C1 segment of cervical spinal cord (tissue), 14 donors: ENCODE measurements around the gene THADA.

Experiments used
- DNase-seq, 14 donors: peaks; one replicate each; lab custom pipeline; 2025; lab: John Stamatoyannopoulos, UW

THADA gene

DNA sequence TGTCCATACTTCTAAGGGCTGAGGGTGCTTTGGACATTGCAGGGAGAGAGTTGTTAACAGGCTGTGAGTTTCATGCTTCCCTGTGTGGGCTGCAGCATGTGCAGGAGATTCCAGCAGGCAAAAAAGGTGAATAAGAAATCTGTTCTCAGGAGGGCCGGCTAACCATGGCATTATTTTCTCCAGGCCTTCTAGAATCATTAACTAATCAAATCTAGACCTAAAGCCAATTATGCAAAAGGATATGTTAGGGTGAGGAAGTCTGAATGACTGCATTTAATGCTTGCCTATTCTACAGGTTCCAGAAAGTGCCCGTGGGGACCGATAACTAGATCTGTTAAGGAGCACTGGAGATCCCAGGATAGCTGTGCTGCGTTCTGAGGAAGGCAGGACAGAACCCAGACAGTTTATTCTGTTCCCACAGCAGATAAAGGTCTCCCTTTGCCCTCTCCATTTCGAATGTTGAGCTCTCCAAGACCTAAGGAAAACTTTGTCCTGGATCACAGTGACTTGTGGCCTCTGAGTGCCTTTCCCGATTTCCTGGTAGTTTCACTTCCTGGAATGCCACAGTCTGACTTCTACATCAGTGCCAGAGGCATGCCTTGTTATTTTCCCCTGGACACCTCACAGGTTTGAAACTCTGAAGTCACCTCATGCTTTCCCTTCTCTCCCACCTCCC is 319.4 kb downstream of the THADA start:
- no peak for DNase-seq

DNA sequence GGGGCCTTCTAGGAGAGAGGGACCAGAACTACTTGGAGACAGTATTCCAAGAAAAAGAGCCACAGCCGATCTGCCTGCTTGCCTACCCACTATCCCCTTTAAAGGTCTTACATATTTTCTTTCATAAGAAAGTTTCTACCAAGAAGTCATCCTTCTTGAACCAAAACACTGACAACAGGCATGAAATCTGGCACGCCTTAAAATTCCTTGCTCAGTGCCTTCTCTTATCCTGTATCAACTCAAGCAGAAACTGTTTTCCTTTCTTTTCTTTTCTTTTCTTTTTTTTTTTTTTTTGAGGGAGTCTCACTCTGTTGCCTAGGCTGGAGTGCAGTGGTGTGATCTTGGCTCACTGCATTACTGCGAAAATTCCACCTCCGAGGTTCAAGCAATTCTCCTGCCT is 321.1 kb downstream of the THADA start:
- DNase-seq: no peak

DNA sequence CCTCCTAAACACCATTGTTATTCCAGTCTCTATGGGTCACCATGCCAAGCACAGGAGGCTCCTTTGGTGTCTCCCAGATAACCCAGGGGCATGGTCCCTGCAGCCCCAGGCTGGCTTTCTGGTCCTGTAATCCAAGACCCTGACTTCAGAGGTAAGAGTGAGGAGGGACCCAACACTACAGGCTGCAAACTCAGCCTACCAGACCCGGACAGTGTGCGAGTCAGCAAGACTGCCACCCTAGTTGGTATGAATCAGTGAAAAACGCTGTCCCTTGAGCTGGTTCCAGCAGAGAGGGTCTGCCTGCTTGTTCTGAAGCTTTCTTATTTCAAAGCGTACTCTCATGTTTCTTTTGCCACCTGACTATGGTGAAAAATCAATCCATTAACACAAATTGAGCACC is 321.8 kb downstream of the THADA start:
- DNase-seq: no peak

DNA sequence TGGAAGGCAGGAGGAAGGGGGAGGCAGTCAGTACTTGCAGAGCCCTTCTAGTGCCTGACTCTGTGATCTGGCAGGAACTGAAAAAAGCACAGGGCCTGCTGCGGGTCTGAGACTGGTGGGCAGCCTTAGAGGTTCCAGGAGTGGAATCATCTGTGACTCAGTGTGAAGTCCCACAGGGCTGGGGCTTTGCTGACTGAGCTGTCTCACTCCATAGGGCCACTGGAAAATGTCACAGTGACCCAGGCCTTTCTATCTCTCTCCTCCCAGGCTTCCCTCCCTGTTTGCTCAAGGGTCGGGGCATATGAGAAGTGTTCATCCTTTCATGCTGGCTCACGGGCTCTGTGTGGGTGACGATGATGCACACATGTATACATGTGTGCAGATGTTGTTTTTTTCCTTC is 322.3 kb downstream of the THADA start:
- DNase-seq: no peak

DNA sequence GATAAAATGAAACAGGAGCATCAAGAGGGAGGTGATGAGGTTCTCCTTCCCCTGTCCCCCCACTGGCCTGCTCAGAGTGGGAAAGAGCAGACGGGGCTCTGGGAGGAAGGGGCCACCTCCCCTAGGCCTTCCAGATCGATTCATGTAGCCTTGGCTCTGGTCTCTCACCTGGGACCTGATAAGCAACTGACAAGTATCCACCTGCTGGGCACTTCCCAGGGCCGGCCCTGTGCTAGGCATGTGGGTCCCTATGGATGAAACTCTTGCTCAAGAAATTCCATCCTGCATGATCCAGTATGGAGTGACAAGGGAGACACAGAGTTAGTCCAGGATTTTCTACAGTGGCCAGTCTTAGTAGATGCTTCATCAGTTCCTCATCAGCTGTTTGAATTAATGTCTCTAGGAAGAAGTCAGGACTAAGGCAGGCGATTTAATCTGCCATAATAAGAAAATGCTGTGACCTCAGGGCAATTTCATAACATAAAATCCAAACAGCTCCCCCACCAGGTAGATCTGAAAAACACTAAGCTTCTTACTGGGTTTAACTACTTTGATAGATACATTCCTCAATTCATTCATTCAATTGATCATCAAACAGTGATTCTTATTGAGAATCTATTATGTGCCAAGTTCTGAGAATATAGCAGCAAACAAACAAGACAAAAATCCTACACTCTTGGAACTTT is 324.8 kb downstream of the THADA start:
- no peak for DNase-seq

DNA sequence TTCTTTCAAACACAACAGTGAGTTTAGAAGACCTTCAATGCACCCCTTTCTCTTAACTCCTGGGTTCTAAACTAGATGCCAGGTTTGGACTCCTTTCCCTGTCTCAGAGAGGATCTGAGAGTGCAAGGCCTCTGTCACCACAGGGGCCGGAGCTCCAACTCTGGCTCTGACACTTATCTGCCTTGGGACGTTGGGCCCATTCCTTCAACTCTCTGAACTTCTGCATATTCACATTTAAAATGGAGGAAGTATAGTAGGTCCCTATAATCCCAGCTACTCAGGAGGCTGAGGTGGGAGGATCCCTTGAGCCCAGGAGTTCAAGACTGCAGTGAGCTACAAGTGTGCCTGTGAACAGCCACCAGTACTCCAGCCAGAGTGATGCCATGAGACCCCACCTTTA is 325.4 kb downstream of the THADA start:
- no peak for DNase-seq

DNA sequence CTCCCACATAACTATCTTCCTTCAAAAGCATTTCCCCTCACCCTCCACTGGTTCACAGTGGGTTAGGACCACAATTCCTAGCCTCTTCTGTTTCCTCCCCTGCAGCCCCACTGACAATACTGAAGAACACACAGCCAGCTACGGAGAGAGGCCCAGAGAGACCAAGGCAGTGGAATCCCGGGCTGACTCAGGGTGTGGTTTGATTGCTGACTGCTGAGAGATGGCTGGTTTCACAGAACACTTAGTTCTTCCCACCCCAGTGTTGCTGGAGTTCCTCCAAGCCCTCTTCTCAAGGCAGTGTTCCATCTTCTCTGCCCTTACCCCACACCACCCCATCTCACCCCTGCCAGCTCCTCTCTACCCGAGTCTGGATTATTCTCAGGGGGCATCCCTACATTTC is 326.1 kb downstream of the THADA start:
- peak in 1 of 14 donors; percentile 36 for DNase-seq

DNA sequence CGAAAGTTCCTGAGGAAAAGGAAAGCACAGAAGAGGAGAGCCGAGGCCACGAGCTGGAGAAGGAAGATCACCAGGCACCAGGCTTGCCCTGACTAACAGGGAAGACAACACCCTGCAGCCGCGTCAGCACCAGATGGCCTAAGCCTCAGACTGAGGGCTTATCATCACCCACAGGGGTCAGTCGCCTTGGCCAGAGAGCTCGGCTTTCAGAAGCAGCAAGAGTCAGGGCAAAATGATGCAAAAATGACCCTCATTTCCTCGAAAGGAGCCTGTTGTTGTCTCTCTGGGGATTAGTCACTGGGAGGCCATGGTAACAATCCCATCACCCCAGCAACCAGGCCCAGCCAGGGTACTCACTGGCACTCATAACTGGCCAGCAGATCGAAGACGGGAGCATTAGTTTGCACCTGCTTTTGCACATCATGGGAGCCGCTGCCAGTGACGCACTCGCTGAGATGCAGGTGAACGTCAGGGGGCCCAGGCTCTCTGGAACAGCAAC is 326.7 kb downstream of the THADA start:
- peak in 3 of 14 donors; percentile 24 to 71 (median 40) for DNase-seq

DNA sequence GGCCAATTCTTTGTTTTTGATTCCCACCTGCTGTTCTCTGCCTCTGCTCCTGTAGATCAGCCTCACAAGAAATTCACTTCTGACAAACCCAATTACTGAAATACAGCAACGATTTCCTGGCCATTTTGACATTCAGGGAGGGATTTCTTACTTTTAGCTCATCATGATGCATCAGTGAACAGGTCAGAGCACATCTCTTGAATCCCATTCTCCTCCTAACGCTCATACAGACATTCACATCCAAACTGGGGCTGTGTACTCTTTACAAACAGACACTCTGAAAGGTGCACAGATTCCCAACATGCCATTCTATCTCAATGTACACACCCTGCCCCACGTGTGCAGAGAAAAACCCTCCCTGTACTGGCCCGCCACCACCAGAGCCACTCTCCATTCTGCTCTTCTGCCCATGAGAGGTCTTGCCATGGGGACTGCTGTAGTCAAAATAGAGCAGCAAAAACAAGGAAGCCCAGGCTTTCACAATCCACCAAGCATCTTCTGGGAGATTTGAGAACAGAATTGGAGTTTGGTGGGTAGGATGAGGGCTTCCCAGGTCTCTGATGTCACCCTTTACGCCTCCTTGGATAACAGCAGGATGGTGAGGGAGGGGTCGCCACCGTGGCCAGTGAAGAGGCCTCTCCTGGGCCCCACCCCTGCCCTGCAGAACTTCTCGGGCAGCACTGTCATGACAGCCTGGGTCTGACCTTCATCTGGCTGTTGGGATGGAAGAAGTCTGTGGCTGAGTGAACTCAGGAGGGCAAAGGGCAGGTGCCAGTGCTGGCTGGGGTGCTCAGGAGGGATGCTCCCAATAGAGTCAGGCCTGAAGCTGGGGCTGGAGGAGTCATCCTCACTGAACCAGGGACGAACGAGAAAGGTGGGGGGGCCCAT is 327.5 kb downstream of the THADA start:
- DNase-seq: no peak

DNA sequence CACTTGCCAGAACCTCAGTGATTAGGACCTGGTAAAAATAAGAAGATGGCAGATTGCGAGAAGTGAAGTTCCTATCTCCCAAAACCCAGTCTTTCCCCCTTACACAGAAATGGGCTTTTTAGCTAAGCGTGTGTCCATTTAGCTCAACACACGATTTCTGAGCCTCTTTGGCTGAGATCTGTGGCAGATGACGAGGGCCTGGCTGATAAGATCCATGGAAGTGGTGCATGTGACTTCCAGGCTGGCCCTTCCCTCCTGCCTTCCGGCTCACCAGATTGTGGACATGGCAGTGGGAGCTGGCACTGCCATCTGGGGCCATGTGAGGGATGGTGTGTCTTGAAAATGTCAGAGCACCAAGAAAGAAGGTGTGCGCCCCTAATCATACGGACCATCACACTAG is 328.5 kb downstream of the THADA start:
- DNase-seq: peak in 1 of 14 donors; percentile 65

DNA sequence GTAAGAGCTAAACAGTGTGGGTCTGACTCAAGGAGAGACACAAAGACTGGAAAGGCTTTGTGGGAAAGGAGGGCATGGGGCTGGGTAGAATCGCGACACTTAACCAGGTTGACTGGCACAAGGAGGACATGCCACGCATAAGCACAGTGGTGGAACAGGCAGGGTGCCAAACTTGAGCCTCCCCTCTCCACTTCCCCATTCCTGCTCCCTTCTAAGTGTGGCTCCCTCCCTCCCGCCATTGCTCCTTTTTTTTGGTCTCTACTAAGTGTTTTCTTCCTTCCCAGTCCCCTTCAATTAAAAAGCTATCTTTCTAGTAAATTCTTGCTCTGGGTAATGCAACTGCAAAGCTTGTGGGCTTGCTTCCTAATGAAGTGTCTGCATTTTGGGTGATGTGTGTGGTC is 329.1 kb downstream of the THADA start:
- peak in 4 of 14 donors; percentile 6 to 46 (median 18) for DNase-seq

DNA sequence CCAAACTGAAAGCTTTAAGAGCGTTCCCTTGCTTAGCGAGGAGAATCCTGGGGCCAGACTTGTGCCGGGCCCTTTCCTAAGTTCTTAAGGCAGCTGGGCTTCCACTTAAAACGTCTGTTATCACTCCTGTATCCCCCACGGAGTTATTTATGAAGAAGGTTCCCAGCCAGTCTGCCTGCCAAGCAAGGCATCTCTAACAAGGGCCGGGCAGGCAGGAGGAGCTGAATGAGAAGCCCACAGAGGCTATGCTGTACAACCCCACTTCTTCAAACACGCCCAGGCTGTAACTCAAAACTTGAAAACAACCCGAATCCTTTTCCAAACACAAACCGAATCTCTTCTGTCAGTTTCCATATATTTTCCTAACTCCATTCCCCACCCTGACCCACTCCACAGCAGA is 330.4 kb downstream of the THADA start:
- no peak for DNase-seq

DNA sequence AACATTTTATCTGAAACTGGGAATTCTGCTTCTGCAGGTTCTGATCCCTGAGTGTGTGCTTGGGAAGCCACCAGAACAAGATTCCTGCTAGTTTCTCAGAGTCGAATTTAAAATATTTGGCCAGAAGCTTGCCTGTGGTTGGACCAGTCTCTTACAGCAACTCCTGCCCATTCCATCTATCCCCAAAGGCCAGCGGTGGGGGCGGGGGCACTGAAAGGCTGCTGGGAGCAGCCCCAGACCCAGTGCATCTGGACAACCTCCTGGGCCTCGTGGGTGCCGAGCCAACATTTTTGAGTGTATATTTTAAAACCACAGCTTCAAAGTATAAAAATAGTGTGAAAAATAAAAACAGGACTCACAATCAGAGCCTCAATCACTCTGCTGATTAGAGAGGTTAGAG is 330.8 kb downstream of the THADA start:
- DNase-seq: no peak

DNA sequence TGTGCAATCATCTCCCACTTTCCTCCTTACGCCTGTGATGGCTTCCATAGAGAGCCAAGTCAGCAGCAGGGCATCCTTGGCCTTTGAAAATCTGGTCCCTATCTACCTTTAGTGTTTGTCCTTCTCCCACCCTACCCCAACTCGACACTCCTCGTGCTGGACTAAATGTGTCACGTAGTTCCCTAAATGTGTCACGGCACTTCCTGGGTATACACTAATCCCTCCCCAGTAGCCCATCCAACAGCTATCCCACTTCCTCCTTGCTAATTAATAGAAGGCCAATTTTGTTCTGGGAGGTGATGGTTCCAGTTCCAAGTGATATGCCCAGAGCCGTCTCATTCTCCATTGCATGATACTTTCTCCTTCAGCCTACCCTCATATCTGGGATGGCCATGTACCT is 332.9 kb downstream of the THADA start:
- no peak for DNase-seq

DNA sequence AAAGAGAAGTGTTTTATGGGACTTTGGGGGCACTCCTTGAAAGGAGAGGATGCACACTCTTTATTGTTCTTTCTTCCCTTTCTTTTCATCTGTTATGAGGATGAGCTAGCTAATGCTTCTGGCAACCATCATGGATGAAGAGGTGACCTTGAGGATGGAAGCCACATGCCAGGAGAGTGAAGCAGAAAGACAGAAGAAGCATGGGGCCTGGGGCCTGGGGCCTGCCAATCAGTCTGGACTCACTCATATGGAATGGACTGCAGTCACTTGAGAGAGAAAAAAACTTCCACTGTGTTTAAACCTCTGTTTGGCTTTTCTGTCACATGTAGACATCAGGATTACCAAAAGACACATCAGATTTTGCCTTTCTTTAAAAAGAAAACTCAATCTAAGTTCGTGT is 333.6 kb downstream of the THADA start:
- DNase-seq: no peak

DNA sequence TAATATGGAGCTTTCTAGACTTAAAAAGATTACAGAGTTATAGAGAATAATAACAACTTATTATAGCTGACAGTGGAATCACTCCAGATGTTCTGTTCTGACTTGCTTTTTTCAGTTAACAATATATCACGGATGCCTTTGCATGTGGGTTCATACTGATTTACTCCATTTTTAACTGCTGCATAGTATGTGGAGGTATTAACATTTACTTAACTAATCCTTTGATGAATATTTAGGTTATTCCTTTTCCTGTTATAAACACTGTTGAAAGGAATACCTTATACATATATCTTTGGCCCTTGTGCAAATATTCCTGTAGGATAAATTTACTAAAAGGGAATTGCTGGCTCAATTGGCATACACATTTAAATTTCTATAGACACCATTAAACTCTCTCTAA is 336.3 kb downstream of the THADA start:
- no peak for DNase-seq

DNA sequence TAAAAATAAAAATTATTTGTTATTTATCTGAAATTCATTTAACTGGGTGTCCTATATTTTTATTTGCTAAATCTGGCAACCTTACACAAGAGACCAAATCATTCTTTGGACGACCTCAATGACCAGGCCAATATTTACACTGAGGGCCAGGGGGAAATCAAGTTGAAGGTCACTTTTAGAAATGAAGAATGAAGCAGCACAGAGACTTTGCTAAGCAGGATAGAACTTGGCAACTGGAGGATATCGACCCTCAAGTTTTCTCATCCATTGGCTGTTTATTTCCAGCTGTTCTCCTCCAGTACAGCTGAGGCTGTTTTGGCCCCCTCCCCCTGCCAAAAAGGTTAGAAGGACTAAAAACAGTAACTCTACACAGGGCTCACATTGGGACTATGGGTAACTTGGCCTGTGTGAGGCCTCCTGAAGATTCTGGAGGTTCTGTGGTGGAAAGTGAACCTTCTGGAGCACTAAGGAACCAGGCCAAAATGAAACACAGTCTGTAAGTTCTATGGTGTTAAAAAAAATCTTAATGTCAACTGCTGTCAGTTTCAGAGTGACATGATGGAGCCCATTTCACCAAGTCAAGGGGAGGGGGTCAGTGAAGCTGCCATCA is 337.2 kb downstream of the THADA start:
- DNase-seq: no peak

DNA sequence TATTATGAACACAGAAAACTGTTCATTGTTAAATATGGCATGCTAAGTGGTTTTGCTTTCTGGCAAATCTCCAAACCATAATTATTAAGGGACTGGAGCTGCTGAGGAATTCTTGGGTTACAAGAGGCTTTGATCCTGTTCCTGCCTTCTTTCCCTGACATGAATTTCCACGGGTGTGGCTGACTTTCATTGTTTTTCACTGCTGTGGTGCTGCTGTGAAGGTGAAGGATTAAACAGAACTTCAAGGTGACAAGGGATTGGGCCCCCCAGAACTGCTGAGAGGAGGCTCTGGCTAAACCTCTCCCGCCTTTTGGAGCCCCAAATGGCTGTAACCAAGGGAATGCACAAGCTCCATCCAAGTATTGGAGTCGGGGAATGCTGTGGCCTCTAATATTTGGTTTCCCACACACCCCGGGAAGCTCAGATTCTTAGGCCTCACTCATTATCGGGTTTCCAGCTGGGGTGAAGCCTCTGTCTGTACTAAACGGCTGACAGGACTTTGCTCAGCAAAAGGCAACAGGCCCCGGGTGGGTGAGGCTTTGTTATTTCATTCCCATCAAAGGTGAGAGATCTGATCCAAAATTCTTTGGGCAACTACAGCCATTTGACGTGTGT is 340.4 kb downstream of the THADA start:
- DNase-seq: no peak

DNA sequence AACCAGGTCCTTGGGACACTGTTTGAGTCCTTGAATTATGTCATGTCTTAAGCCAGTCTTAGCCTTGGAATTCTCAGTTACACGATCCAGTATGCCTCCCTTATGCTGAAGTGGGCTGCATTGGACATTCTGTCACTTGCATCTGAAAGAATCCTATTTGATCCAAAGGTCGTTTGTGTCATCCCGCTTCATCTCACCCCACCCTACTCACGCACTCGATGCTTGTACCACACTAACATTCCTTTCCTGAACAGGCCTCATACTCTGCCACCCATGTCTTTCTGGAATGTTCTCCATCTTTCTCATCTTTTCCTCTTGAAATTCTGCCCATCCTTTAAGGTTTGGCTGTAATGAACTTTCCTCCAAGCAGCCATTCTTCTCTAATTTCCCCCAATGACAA is 341.5 kb downstream of the THADA start:
- no peak for DNase-seq

DNA sequence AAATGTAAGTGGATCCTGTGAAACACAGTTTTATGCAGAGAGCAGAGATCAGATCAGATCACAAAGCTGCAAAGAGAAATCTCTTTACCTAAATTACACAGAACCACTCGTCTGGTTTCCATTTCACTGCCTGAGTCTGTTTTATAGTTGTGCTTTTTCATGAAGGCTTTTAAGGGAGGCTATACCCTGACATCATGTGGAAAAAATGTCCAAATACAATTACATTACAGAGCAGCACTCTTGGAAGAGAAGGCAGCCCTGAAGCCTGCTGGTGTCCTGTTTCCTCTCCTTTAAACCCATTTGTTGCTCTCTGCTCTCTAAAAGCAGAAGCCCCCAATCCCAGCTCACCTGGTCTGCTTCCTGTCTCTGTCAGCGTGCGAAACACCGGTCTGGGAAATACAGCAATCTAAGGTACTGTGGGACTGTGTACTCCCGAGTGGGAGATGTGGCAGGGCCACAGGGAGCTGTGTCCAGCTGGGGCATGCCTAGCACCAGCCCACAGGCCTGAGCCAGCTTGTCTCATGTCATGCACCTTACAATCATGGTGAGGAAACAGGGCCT is 344.6 kb downstream of the THADA start:
- no peak for DNase-seq

DNA sequence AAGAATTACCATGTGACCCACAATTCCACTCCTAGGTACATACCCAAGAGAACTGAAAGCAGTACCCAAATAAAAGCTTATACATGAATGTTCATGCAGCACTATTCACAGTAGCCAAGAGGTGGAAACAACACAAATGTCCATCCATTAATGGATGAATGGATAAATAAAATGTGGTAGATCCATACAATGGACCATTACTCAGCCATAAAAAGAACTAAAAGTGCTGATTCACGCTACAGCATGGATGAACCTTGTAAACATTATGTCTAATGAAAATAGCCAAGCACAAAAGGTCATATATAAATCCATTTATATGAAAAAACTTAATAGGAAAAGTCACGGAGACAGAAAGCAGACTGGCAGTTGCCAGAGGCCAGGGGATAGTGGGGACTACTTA is 345.8 kb downstream of the THADA start:
- no peak for DNase-seq
